AG04450 (cell line): ENCODE data around the gene BEND3. TPM values are rescaled to one million over a fixed set of nuclear protein-coding genes. Genes with fewer than 3 reads are reported as not detected.

Experiments
- CTCF ChIA-PET: fragments of 300-600, 350-600 bp; formaldehyde crosslinking; extraction: SDS; loops from one replicate; lab custom pipeline; 2022; ENCODE audit warnings: antibody characterized with exemption, inconsistent platforms; lab: Charles Lee
- POLR2A ChIA-PET: fragments of 350-600 bp; formaldehyde crosslinking; extraction: SDS; loops from one replicate; lab custom pipeline; 2021; ENCODE audit warnings: antibody characterized with exemption, inconsistent platforms; lab: Yijun Ruan, JAX
- DNase-seq: peaks from one replicate; pipeline ENCODE4 v3.0.0-alpha.2; 2011; ENCODE audit warnings: low read depth, low spot score
- H3K27ac ChIP-seq: one replicate; pipeline ENCODE4 v1.5.1; 2012; ENCODE audit warnings: low read depth, low read length, control low read depth
- H3K27me3 ChIP-seq: one replicate; pipeline ENCODE4 v1.6.0; 2012; ENCODE audit warnings: low read length; ENCODE audit not compliant: control insufficient read depth, insufficient read depth
- H3K4me3 ChIP-seq: 2 replicates; pipeline ENCODE4 v1.5.1; 2011; ENCODE audit warnings: mild to moderate bottlenecking, low read depth, low read length, control low read depth
- H3K9me3 ChIP-seq: 2 replicates; pipeline ENCODE4 v1.5.1; 2012; ENCODE audit warnings: low read length; ENCODE audit not compliant: control insufficient read depth, insufficient read depth
- polyA plus RNA-seq: library from polyadenylated mRNA; depleted of rRNA; stranded (reverse); fragments of >200 nt; gene quantifications from 2 replicates; pipeline ENCODE4 v1.2.3, GENCODE V29; 2011
- TF ChIP-seq, protein P1 (sequence below): IDR thresholded peaks from 2 replicates; pipeline ENCODE4 v1.5.1; 2011; ENCODE audit warnings: low read depth, low read length, control low read depth, inconsistent platforms

The BEND3 gene
- polyA plus RNA-seq, 1 experiment: 0.81 TPM

DNA sequence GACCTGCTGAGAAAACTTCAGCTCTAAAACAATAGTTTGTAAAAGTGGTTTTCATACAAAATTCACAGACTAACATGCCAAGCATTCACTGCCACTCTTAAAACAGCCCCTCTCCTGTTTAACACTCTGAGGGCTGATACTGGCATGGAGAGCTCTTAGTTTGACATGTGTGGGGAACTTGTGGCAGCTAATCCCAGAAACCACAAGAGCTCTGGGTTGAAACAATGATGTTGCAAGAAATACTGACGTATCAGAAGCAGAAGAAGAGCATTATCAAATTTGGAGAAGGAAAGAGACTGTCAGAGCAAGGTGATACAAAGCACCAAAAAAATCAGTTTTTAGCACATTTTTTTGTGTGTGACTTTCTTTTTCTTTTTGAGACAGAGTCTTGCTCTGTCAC, 5.1 kb downstream of the BEND3 start:
- POLR2A ChIA-PET: no interaction called here
- DNase-seq: no peak
- TF ChIP-seq, protein P1, sequence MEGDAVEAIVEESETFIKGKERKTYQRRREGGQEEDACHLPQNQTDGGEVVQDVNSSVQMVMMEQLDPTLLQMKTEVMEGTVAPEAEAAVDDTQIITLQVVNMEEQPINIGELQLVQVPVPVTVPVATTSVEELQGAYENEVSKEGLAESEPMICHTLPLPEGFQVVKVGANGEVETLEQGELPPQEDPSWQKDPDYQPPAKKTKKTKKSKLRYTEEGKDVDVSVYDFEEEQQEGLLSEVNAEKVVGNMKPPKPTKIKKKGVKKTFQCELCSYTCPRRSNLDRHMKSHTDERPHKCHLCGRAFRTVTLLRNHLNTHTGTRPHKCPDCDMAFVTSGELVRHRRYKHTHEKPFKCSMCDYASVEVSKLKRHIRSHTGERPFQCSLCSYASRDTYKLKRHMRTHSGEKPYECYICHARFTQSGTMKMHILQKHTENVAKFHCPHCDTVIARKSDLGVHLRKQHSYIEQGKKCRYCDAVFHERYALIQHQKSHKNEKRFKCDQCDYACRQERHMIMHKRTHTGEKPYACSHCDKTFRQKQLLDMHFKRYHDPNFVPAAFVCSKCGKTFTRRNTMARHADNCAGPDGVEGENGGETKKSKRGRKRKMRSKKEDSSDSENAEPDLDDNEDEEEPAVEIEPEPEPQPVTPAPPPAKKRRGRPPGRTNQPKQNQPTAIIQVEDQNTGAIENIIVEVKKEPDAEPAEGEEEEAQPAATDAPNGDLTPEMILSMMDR: no peak
- CTCF ChIA-PET: interaction anchor here (0.6 kb wide), 1 partner anchor 22 kb away, joined by 5 read pairs; no protein-coding TSS in a partner anchor
- H3K27ac ChIP-seq: no peak overlapping the region
- H3K27me3 ChIP-seq: no peaks in the 10 kb centered on the region
- no peaks in the 10 kb centered on the region for H3K9me3 ChIP-seq
- H3K4me3 ChIP-seq: no peak overlapping the region

DNA sequence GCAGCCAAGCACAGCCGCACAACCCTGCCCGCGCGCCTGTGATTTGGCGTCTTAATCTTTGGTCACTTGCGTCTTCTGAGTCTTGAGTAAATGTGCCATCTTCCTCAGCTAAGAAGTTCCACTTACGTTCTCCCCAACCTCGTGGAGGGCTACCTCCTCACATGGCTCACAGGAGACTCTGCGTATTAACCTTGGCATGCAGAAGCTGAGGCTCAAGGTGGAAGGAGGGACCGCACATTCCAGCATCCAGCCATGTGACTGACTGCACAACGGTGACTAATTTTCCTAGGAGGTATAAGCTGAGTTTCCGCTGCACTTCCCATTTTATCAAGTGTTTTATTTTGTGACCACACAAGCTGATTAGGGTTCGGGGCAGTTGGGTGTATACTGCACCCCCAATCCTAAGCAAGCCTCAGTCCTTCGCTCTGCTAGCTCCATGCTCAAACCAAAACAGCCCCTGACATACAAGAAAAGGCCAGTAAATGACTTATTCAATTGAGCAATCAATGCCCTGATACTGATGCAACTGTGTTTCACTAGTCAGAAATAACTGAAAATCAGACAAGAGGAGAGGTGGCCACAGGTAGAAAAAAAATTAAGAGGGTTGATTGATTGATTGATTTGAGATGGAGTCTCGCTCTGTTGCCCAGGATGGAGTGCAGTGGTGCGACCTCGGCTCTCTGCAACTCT, 7.0 kb downstream of the BEND3 start:
- TF ChIP-seq, protein P1: no peak
- CTCF ChIA-PET: no interaction called here
- DNase-seq: no peak
- Histone ChIP-seq H3K4me3 (no peak overlapping the region), H3K9me3 (no peaks in the 10 kb centered on the region), H3K27ac (no peak overlapping the region), H3K27me3 (no peaks in the 10 kb centered on the region)
- POLR2A ChIA-PET: interaction anchor here (0.6 kb wide), 1 partner anchor 9 kb away, joined by 8 read pairs; no protein-coding TSS in a partner anchor

DNA sequence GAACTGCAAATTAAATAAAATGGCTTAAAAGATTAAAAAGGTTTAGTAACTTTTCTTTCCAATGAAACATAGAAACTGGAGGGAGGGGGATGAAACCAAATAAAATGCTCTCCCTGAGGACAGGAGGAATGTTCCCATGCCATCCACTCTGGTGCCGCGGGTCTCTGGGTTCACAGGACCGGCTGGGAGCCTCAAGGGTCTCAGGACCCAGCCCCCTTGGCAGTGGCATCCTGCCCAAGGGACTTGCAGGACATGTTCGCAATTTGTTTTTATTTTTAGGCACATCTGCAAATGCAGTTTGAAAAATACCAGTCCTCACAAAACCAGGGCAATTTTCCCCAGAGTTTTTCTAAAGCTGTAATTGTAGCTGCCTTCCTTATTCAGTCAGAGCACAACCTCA, 7.5 kb downstream of the BEND3 start:
- no peak overlapping the region for H3K4me3 ChIP-seq
- TF ChIP-seq, protein P1: no peak
- no peak for DNase-seq
- H3K27me3 ChIP-seq: no peaks in the 10 kb centered on the region
- POLR2A ChIA-PET: no interaction called here
- CTCF ChIA-PET: interaction anchor here (1.0 kb wide), 1 partner anchor 8 kb away, joined by 4 read pairs; the partner anchor contains the start of gene BEND3
- H3K27ac ChIP-seq: no peak overlapping the region
- H3K9me3 ChIP-seq: no peaks in the 10 kb centered on the region

DNA sequence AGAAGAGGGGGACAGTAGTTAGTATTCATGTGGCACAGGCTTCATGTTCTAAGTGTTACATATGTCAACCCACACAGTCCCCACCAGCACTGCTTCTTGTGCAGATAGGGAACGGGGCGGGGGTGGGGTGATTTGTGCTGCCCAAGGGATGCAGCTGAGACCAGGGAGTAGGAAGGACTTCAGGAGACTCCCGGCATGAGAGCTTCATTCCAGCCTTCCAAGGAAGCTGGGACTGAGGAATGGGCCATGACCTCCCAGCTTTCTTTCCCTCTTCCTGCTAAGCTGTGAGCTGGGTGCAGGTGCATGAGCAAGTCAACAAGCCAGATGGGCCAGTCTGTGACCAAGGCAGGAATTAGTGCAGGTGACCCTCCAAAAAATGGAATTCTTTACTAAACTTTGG, 9.2 kb downstream of the BEND3 start:
- no peaks in the 10 kb centered on the region for H3K27me3 ChIP-seq
- DNase-seq: no peak
- POLR2A ChIA-PET: no interaction called here
- H3K9me3 ChIP-seq: no peaks in the 10 kb centered on the region
- H3K27ac ChIP-seq: no peak overlapping the region
- TF ChIP-seq, protein P1: no peak
- no peak overlapping the region for H3K4me3 ChIP-seq
- CTCF ChIA-PET: interaction anchor here (1.8 kb wide), 1 partner anchor 8 kb away, joined by 9 read pairs; no protein-coding TSS in a partner anchor

DNA sequence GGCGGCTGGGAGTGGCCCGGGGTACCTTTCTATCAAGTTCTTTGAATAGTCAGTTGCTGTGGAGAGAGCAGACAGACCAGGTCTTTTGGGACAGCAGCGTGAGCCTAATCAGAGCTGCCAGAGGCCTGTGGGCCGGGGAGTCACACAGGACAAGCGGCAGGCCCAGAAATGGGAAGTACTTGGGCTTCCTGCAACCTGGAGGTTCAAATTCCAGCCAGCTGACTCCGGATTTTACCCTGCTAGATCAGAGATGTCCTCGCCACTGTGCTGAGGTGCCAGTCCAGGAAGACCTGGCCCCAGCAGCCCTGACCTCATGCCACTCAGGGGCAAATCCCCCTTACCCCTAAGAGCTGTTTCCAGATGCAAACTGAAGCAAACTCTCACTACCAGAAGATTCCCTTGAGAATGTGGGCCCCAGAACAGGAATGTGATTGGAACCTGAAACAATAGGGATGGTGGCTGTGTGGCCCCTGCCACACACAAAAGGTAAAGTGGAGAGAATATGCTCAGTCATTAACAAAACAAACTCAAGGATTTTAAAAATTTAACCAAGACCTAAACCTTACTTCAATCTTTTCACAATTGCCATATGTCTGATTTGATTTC, 9.7 kb downstream of the BEND3 start:
- TF ChIP-seq, protein P1: no peak
- no peak for DNase-seq
- Histone ChIP-seq H3K9me3 (no peaks in the 10 kb centered on the region), H3K27me3 (no peaks in the 10 kb centered on the region), H3K4me3 (no peak overlapping the region), H3K27ac (no peak overlapping the region)
- ChIA-PET POLR2A (no interaction called here), CTCF (interaction anchor here (1.8 kb wide), 1 partner anchor 8 kb away, joined by 9 read pairs; no protein-coding TSS in a partner anchor)
